ENCODE results near the gene SRRM2.
A peak's percentile ranks its signal among the peaks of the same experiment; 100 is the strongest.

The SRRM2 gene

DNA sequence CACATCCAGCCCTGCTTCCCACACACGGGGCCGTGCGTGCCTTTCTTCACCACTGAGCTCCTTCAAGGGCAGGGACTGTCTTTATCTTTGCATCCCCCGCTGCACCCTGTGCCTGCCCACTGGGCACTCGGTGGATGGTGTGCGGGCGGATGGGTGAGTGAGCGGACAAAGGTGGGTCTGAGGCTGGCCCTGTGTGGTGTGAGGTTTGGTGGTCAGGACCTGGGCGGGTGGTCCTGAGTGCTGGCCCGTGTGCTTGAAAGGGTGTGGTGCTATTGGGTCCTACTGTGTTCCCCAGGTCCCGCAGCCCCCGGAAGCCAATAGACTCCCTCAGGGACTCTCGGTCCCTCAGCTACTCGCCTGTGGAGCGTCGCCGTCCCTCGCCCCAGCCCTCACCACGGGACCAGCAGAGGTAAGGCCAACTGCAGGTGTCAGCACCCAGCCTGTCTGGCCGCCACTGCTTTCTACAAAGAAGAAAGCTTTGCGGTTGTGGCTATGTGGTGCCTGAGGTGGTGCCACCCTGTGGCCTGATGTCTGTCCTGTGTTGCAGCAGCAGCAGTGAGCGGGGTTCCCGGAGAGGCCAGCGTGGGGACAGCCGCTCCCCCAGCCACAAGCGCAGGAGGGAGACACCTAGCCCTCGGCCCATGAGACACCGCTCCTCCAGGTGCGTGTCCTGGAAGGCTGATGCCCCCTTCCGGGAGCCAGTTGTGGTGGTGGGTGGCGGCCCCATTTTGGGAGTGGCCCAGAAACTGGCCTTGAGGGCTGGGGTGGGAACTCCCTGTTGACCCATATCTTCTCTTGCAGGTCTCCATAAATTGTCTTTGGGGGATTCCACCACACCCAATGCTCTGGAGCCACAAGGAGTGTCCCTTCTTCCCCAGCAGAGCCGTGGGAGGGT, 17.9 kb downstream of the SRRM2 start:
- H3K27ac ChIP-seq = no peak overlapping the region

DNA sequence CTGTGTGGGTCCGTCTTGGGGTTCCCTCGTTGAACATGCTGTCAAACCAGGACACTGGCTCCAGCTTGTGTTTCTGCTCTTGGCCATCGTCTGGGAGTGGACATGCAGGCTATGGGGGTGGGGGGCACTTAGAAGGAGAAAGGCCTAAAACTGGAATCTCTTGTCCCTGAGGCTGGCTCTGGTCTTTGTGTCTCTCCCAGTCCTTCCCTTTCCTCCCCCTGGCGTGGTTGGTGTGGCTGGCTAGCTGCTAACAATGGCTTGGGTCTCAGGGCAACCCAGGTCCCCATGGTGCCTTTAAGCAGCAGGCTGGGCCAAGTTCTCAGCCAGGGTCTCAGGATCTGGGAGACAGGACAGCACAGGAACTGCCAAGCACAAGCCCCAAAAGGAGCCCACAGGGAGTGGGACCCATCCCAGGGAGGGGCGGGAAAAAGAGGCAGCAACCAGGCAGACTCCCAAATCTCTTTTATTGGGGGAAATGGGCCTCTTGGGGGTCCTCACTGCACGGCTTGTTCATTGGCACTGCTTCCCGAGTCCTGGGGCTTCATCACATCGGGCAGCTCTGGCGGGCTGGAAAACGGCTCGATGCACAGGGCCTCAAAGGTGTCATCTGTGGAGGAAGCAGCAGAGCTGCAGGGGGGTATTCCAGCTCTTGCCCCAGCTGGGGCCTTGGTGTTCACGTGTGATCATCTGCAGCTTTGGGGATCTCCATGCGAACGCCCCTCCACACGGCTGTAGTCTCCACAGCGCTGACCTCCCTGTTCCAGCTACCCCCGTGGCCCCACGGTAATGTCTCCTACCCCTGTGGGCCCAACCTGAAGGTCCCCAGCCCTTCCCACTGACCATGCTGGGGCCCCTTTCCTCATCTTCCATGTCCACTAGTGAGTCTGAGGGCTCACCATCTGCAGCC, 19.3 kb downstream of the SRRM2 start:
- TF ChIP-seq, protein P1, sequence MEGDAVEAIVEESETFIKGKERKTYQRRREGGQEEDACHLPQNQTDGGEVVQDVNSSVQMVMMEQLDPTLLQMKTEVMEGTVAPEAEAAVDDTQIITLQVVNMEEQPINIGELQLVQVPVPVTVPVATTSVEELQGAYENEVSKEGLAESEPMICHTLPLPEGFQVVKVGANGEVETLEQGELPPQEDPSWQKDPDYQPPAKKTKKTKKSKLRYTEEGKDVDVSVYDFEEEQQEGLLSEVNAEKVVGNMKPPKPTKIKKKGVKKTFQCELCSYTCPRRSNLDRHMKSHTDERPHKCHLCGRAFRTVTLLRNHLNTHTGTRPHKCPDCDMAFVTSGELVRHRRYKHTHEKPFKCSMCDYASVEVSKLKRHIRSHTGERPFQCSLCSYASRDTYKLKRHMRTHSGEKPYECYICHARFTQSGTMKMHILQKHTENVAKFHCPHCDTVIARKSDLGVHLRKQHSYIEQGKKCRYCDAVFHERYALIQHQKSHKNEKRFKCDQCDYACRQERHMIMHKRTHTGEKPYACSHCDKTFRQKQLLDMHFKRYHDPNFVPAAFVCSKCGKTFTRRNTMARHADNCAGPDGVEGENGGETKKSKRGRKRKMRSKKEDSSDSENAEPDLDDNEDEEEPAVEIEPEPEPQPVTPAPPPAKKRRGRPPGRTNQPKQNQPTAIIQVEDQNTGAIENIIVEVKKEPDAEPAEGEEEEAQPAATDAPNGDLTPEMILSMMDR (conservative IDR thresholded peaks at IDR 0.05) = no peak
- no peak overlapping the region for H3K27ac ChIP-seq

More for the DNA sequence above, 17.9 kb downstream of the SRRM2 start:
- TF ChIP-seq, protein P1 (conservative IDR thresholded peaks at IDR 0.05) = no peak

DNA sequence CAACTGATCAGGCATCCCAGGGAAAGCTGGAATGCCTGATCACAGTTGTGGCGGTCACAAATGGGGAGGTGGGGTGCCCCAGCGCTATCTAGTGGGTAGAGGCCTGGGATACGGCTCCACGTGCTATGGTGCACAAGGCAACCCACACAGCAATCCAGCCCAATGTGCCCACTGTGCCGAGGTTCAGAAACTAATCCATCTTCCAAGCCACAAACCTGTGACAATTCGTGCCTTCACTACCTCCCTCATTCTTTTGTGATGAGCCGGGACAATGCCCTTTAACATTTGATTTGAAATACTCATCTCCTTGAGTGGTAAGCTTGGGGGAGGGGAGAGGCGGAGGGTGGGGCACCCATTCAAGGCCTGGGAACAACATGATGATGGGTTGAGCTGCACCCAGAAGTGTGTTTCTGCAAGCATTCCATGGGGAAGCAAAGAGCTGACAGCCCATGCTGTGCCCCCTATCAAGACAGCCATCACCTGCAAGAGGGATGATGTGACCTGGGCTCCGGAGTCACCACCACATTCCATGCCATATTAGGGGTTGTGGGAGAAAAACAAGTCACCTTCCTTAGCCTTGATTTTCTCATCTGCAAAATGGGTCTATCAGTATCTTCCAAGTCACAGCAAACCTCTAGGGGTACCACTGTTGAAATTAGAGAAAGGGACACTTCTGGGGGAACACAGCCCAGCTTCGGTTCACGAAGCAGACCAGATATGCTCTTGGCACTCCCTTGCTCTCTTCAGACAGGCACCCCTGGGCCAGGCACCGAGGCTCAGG, 20.9 kb downstream of the SRRM2 start:
- TF ChIP-seq, protein P1 (conservative IDR thresholded peaks at IDR 0.05) = no peak
- H3K27ac ChIP-seq = no peak overlapping the region

DNA sequence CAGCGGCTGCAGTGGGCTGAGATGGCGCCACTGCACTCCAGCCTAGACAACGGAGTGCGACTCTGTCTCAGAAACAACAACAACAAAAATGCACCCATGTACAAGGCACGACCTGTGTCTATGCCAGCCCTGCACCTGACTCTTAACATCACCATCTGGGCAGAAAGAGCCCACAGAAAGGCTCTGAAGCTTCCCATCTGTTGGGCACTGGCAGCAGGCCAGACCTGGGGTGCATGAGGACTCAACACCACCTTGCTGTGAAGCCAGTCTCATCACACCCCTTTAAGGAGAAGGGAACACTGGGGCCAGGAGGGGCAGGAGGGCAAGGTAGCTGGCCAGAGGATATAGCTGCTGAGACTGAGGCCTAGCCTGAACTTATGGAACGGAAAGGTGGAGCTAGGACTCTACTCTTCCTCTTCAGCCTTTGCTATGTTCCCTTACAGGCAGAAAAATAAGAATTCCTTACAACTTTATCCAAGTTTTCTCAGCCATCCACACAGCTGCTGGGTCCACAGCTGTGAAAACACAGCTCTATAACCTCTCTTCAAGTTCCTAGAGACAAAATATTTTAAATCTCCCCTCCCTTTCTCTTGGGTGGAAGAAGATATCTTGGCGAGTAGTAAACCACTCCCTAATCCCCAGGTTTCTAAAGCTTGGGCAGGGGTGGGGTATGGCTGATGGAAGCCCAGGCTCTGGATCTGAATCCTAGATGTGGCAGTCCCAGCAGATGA, 21.9 kb downstream of the SRRM2 start:
- H3K27ac ChIP-seq = no peak overlapping the region
- TF ChIP-seq, protein P1 (conservative IDR thresholded peaks at IDR 0.05) = no peak

DNA sequence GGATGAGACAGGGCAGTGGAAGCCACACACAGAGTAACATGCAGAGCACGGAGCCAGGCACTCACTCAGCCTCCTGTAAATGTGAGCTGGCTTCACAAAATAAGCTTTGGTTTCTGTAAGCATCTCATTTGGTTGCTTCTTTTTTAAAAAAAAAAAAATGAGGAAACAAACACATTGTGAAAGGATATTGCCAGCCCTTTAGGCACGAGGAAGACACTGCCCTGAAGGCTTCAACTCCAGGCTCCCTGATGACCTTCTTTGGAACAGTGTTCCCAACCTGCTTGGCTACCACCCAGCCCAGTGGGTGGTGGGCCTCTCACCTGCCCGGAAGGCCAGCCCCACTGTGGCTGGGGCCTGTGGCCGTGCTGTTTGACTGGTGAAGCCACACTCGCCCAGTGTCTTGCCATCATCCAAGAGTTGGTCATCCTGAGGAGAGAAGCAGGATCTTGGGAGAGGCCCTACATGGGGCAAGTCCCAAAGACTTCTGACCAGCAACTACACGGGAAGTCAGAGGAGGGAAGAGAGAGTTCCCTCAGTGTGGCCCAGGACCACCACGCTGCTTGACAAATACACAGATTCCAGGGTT, 22.8 kb downstream of the SRRM2 start:
- TF ChIP-seq, protein P1 (conservative IDR thresholded peaks at IDR 0.05) = no peak
- H3K27ac ChIP-seq = no peak overlapping the region

DNA sequence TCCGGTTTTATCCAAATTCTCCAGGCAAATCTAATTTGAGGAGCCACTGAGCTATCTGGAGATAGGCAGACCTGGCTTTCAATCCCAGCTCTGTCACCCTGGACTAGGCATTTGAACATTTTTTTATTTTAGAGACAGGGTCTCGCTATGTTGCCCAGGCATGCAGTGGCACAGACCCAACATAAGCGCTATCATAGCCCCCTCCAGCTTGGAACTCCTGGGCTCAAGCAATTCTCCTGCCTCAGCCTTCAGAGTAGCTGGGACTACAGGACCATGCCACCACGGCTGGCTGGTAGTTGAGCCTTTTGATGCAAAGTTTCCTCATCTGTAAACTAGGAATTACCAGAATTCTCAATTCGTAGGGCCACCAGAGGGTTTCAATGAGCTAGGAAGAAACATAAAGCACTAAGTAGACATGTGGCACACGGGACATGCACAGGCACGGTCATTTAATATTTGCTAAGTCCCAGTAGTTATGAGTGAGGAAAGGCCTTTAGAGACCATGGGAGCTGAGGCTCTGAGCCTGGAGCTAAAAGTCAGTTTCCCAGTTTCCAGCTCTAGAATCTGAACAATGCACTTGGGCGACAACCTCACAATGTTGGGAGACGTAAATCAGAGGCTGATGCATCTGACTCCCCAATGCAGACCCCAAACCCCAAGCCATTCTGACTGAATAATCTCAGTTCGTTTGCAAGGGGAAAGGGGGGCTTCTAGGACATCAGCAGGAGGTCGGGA, 23.5 kb downstream of the SRRM2 start:
- H3K27ac ChIP-seq = peak overlapping the region; percentile 96; the same call in 1 of the 2 replicates
- TF ChIP-seq, protein P1 (conservative IDR thresholded peaks at IDR 0.05) = no peak

All from VCaP (cell line).